Activated CD4-positive, alpha-beta memory T cell treated with anti-CD3 and anti-CD28 coated beads for 36 hours (primary cell): Measurements from ENCODE around the gene TBC1D5. TPM values are rescaled to one million over a fixed set of nuclear protein-coding genes. Genes with fewer than 3 reads are reported as not detected.

Source experiments
- CTCF ChIA-PET: fragments of 350-600 bp; sonication (Branson Sonifier 250); formaldehyde crosslinking; loops from one replicate; lab custom pipeline; 2021; ENCODE audit warnings: antibody characterized with exemption, inconsistent platforms; lab: Charles Lee
- POLR2A ChIA-PET: fragments of 350-600 bp; sonication (Branson Sonifier 250); formaldehyde crosslinking; loops from one replicate; lab custom pipeline; 2021; ENCODE audit warnings: antibody characterized with exemption; lab: Charles Lee
- DNase-seq: peaks from one replicate; pipeline ENCODE4 v3.0.0-alpha.2; 2020
- H3K27ac Mint-ChIP-seq: one replicate; pipeline ENCODE4 v1.8.0; 2021; ENCODE audit warnings: mixed read lengths
- H3K27me3 Mint-ChIP-seq: one replicate; pipeline ENCODE4 v1.8.0; 2021; ENCODE audit warnings: mixed read lengths
- H3K36me3 Mint-ChIP-seq: one replicate; pipeline ENCODE4 v1.8.0; 2021; ENCODE audit warnings: mixed read lengths
- H3K4me1 Mint-ChIP-seq: one replicate; pipeline ENCODE4 v1.8.0; 2021; ENCODE audit warnings: low read depth, mixed read lengths
- H3K4me3 Mint-ChIP-seq: one replicate; pipeline ENCODE4 v1.8.0; 2021; ENCODE audit warnings: mild to moderate bottlenecking, mixed read lengths
- H3K9me3 Mint-ChIP-seq: one replicate; pipeline ENCODE4 v1.8.0; 2021; ENCODE audit warnings: mixed read lengths
- intact Hi-C: fragments of 100-400 bp; cut with micrococcal nuclease; formaldehyde crosslinking; loops from one replicate; pipeline ENCODE4 v1.15.1; 2023
- total RNA-seq, 2 experiments: library from RNA; stranded (reverse); gene quantifications; one replicate each; pipeline ENCODE4 v1.2.3, GENCODE V29; 2021

TBC1D5 gene
- total RNA-seq, 2 experiments from 2014 or later, result 49.2 to 53.7 TPM

DNA sequence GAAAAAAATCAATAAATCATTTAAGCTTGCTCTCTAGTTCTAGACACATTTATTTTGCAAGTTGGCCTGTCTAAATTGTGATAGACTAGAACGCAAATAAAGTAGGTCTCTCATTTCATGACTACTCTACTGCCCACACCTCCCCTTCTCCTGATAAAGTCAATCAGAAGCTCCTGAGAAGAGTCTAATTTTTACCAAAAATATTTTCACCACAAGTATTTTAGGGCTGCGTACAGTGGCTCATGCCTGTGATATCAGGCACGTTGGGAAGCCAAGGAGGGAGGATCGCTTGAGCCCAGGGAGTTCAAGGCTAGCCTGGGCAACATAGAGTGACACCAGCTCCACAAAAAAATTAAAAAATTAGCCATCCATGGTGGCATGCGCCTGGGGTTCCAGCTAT, 136.5 kb downstream of the TBC1D5 start:
- no peak for DNase-seq
- no peaks in the 10 kb centered on the region for H3K27me3 Mint-ChIP-seq
- H3K36me3 Mint-ChIP-seq, result peaks cover 12% of the 10 kb centered on the region
- H3K4me3 Mint-ChIP-seq, result no peak overlapping the region
- no peak overlapping the region for H3K27ac Mint-ChIP-seq
- H3K4me1 Mint-ChIP-seq, result peaks cover 6% of the 10 kb centered on the region
- intact Hi-C loops, result no loop called here
- CTCF ChIA-PET, result no interaction called here
- POLR2A ChIA-PET, result no interaction called here
- H3K9me3 Mint-ChIP-seq, result peaks cover 3% of the 10 kb centered on the region

DNA sequence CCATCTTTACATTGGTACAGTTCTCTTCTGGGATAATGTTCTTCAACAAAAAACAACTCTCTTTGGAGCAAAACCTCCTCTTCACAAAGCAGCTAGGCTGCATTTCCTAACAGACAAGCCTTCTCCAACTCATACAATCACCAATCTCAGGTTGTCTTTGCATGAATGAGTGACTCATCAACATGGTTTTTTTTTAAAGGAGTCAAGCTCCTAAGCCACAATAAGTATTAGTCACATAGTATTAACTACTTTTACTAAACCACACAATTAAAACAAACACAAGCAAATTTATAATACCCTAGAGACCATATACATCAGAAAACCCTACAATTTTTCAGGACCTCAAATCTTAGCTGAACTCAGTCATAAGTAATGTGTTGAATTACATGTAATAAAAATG, 137.4 kb downstream of the TBC1D5 start:
- no peak for DNase-seq
- H3K9me3 Mint-ChIP-seq, result peaks cover 3% of the 10 kb centered on the region
- CTCF ChIA-PET, result interaction anchor here (1.2 kb wide), 1 partner anchor 80 kb away, joined by 3 read pairs; no protein-coding TSS in a partner anchor
- no peaks in the 10 kb centered on the region for H3K27me3 Mint-ChIP-seq
- POLR2A ChIA-PET, result no interaction called here
- intact Hi-C loops, result no loop called here
- H3K4me3 Mint-ChIP-seq, result no peak overlapping the region
- peaks cover 12% of the 10 kb centered on the region for H3K36me3 Mint-ChIP-seq
- no peak overlapping the region for H3K27ac Mint-ChIP-seq
- H3K4me1 Mint-ChIP-seq, result peaks cover 6% of the 10 kb centered on the region

DNA sequence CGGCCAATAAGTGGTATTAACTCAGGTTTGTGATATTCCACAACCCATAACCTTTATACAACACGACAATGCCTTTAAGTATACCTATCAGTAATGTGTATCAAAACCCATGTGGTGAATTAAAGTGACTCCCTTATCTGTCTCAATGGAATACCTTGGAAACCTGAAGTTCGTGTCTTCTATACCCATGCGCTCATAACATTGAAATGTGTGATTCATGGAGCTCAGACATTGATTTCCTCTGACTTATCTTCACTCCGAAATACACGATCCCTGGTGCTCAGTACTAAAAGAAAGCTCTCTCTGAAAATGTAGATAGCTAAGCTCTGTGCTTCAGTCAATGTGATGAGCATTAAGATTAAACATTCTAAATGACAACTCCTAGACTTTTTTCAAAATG, 140.3 kb downstream of the TBC1D5 start:
- H3K4me1 Mint-ChIP-seq, result peaks cover 12% of the 10 kb centered on the region
- H3K4me3 Mint-ChIP-seq, result no peak overlapping the region
- H3K27ac Mint-ChIP-seq, result no peak overlapping the region
- no peaks in the 10 kb centered on the region for H3K27me3 Mint-ChIP-seq
- H3K9me3 Mint-ChIP-seq, result peaks cover 8% of the 10 kb centered on the region
- ChIA-PET POLR2A (no interaction called here), CTCF (no interaction called here)
- intact Hi-C loops, result no loop called here
- no peak for DNase-seq
- H3K36me3 Mint-ChIP-seq, result peaks cover 11% of the 10 kb centered on the region

DNA sequence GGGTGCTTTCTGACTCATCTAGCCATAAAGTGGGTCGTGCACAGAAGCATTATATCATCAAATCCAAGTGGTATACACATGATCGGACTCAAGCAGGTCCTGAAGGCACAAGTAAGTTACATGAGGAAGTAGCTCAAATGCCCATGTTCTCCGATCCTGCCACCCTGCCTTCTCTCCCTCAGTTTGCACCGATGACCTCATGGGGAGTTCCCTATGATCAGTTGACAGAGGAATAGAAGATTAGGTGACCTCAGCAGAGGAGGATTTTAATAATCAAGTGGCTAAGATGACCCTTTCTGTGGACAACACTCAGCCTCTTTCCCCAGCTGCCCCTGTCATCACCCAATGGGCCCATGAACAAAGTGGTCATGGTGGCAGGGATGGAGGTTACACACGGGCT, 149.5 kb downstream of the TBC1D5 start:
- ChIA-PET CTCF (no interaction called here), POLR2A (no interaction called here)
- no peak for DNase-seq
- peaks cover 38% of the 10 kb centered on the region for H3K9me3 Mint-ChIP-seq
- no peaks in the 10 kb centered on the region for H3K4me1 Mint-ChIP-seq
- no peak overlapping the region for H3K4me3 Mint-ChIP-seq
- intact Hi-C loops, result no loop called here
- H3K27ac Mint-ChIP-seq, result no peak overlapping the region
- peaks cover 53% of the 10 kb centered on the region for H3K36me3 Mint-ChIP-seq
- H3K27me3 Mint-ChIP-seq, result no peaks in the 10 kb centered on the region

DNA sequence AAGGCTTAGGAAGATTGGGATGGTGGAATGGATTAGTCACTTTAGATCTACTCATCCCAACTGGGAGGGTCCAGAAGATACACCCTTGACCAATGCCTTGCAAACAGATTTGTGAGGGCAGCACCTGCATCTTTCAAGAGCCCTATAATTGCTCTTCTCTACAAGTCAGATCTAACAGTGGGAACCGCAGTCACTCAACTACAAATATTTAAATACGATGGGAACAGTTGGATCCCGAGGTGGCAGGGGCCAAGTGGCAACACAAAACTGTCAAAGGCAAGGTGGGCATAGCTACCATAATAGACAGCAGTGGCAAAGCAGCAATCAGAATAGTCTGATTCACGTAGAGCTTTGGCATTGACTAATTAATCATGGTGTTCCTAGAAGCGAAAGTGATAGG, 152.0 kb downstream of the TBC1D5 start:
- no peaks in the 10 kb centered on the region for H3K27me3 Mint-ChIP-seq
- intact Hi-C loops, result no loop called here
- ChIA-PET POLR2A (no interaction called here), CTCF (no interaction called here)
- peaks cover 3% of the 10 kb centered on the region for H3K4me1 Mint-ChIP-seq
- peaks cover 52% of the 10 kb centered on the region for H3K36me3 Mint-ChIP-seq
- peaks cover 38% of the 10 kb centered on the region for H3K9me3 Mint-ChIP-seq
- no peak for DNase-seq
- no peak overlapping the region for H3K27ac Mint-ChIP-seq
- no peak overlapping the region for H3K4me3 Mint-ChIP-seq

DNA sequence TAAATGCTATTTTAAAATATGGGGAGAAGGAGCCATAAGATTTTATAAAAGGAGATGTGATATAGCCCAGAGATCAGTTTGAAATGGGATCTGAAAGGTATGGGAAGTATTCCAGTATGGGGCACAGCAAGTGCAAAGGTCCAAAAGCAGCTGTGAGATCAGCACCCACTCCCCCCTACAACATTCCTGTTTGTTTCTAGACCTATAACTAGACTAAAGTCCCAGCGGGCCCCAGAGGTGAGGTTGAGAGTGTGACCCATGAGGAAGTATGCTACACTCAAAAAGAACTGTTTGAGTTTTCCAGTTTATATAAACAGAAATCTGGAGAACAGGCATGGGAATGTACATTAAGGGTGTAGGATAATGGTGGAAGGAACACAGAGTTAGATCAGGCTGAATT, 152.5 kb downstream of the TBC1D5 start:
- Mint-ChIP-seq H3K4me3 (no peak overlapping the region), H3K36me3 (peaks cover 49% of the 10 kb centered on the region), H3K27ac (no peak overlapping the region), H3K27me3 (no peaks in the 10 kb centered on the region), H3K4me1 (peaks cover 3% of the 10 kb centered on the region), H3K9me3 (peaks cover 38% of the 10 kb centered on the region)
- ChIA-PET POLR2A (no interaction called here), CTCF (no interaction called here)
- DNase-seq, result no peak
- intact Hi-C loops, result no loop called here

DNA sequence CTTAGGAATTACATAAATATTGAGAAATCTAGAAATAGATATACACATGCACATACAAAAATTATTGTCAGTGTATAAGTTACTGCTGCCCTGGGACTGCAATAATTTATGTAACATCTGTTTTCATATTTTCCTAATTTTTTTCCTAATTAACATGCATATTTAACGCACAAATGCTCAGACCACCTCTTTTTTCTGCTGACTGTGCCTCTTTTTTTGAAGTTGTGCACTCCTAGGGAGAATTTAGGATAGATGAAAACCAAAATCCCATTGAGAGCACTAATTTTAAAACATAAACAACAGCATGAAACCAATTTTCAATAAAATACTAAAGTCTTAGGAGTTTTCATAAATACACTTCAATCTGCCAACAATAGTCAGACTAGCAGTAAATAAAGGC, 154.0 kb downstream of the TBC1D5 start:
- no peak for DNase-seq
- POLR2A ChIA-PET, result no interaction called here
- Mint-ChIP-seq H3K9me3 (peaks cover 34% of the 10 kb centered on the region), H3K4me1 (peaks cover 3% of the 10 kb centered on the region), H3K27ac (no peak overlapping the region), H3K4me3 (no peak overlapping the region), H3K27me3 (no peaks in the 10 kb centered on the region), H3K36me3 (peaks cover 35% of the 10 kb centered on the region)
- CTCF ChIA-PET, result no interaction called here
- intact Hi-C loops, result no loop called here

DNA sequence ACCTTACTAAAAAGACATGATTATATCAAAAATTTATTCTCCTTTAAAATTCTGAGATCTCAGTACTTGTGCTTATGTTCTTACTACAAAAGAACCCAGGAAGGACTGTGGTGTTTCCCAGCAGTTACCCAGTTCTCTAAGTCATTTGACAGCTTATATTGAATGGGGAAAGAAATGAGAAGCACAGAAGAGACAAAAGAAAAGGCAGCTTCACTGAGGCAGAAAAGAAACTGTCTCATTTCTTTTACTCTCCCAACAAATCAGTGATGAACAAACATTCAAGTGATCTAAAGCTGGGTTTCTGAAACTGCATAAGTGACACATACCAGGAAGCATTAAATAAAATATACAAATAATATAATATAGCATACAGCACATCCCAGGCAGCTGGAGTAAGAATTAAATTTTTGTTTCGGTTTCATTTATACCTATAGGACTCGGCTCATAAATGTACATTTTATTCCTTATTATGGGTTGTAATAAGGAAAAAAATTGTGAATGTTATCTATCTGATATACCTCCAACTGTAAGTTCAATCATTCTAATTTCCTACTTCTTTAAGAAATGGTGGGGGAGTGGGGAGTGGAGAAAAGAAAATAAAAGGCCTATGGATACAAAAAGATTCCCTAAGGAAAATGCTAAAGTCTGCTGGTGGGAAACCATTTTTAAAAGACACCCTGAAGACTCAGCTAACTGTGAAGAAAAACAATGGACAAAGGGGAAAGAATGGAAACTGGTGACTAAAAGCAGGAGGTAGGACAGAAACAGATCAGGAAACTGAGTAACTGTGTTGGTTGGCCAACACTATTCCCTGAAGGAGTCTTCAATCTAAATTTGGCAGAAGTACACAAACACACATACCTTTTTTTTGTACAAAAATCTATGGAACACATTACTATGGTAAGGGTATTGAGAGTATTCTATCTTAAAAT, 156.8 kb downstream of the TBC1D5 start:
- DNase-seq, result no peak
- peaks cover 16% of the 10 kb centered on the region for H3K9me3 Mint-ChIP-seq
- H3K27me3 Mint-ChIP-seq, result no peaks in the 10 kb centered on the region
- no peak overlapping the region for H3K27ac Mint-ChIP-seq
- H3K4me1 Mint-ChIP-seq, result peaks cover 3% of the 10 kb centered on the region
- CTCF ChIA-PET, result interaction anchor here (0.9 kb wide), 1 partner anchor 157 kb away, joined by 3 read pairs; no protein-coding TSS in a partner anchor
- no peak overlapping the region for H3K4me3 Mint-ChIP-seq
- POLR2A ChIA-PET, result no interaction called here
- peaks cover 18% of the 10 kb centered on the region for H3K36me3 Mint-ChIP-seq
- intact Hi-C loops, result no loop called here

DNA sequence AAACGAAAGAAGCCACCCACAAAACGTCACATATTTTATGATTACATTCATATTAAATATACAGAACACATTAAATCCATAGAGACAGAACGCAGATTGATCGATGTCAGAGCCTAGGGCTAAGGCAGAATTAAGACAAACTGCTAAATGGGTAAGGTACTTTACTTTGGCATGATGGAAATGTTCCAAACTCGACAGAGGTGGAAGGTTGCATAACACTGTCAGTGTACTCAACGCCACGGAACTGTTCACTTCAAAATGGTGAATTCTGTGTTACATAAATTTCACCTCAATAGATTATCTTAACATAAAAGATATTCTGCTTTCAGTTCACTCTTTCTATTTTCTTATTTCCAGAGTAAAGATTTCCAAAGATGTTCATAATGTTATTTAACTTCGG, 158.4 kb downstream of the TBC1D5 start:
- H3K9me3 Mint-ChIP-seq, result no peaks in the 10 kb centered on the region
- peaks cover 3% of the 10 kb centered on the region for H3K4me1 Mint-ChIP-seq
- ChIA-PET CTCF (no interaction called here), POLR2A (no interaction called here)
- H3K4me3 Mint-ChIP-seq, result no peak overlapping the region
- H3K27ac Mint-ChIP-seq, result no peak overlapping the region
- H3K36me3 Mint-ChIP-seq, result peaks cover 3% of the 10 kb centered on the region
- DNase-seq, result no peak
- intact Hi-C loops, result no loop called here
- H3K27me3 Mint-ChIP-seq, result no peaks in the 10 kb centered on the region

DNA sequence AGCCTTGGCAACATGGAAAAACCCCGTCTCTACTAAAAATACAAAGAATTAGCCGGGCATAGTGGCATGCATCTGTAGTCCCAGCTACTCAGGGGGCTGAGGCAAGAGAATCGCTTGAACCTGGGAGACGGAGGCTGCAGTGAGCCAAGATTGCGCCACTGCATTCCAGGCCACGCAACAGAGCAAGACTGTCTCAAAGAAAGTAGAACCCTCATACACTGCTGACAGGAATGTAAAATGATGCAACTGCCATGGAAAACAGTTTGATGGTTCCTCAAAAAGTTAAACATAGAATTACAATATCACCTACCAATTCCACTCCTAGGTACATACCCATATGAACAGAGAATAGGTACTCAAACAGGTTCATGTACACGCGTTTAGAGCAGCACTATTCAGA, 158.9 kb downstream of the TBC1D5 start:
- intact Hi-C loops, result no loop called here
- Mint-ChIP-seq H3K9me3 (no peaks in the 10 kb centered on the region), H3K4me3 (no peak overlapping the region), H3K4me1 (peaks cover 3% of the 10 kb centered on the region), H3K27me3 (no peaks in the 10 kb centered on the region), H3K27ac (no peak overlapping the region), H3K36me3 (peaks cover 2% of the 10 kb centered on the region)
- ChIA-PET CTCF (no interaction called here), POLR2A (no interaction called here)
- DNase-seq, result no peak

DNA sequence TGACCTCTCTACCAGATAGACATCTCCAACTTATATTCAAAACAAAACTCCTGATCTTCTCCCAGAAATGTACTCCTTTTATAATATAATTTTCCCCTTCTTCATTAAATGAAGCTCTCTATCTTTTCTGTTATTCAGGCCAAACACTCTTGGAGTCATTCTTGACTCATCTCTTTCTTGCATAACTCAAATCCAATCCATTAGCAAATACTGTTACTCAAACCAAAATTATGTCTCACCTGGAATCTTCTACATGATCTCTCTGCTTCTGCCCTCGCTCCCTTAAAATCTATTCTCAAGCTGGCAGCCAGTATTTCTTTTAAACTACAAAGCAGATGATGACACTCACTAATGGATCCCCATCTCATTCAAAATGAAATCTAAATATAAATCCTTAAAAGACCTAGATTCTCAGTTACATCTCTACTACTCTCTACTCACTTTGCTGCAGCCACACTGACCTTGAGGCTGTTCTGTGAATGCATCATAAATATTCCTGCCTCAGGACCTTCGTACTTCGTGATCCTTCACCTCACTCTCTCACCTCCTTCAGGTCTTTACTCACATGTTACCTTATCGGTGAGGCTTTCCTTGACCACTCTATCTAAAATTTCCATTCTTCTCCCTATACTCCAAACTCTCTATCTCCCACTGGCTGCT, 160.9 kb downstream of the TBC1D5 start:
- Mint-ChIP-seq H3K36me3 (no peaks in the 10 kb centered on the region), H3K9me3 (no peaks in the 10 kb centered on the region), H3K27ac (no peak overlapping the region), H3K4me1 (peaks cover 3% of the 10 kb centered on the region), H3K27me3 (no peaks in the 10 kb centered on the region), H3K4me3 (no peak overlapping the region)
- CTCF ChIA-PET, result no interaction called here
- intact Hi-C loops, result no loop called here
- no peak for DNase-seq
- POLR2A ChIA-PET, result no interaction called here

DNA sequence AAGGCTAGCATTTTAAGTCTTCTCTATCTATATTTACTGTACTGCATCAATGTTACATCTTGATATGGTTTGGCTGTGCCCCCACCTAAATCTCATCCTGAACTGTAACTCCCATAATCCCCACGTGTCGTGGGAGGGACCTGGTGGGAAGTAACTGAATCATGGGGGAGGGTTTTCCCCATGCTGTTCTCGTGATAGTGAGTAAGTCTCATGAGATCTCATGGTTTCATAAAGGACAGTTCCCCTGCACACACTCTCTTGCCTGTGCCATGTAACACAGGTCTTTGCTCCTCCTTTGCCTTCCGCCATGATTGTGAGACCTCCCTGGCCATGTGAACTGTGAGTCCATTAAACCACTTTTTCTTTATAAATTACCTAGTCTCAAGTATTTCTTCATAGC, 161.5 kb downstream of the TBC1D5 start:
- ChIA-PET CTCF (no interaction called here), POLR2A (no interaction called here)
- Mint-ChIP-seq H3K9me3 (no peaks in the 10 kb centered on the region), H3K36me3 (no peaks in the 10 kb centered on the region), H3K27ac (no peak overlapping the region), H3K27me3 (no peaks in the 10 kb centered on the region), H3K4me3 (no peak overlapping the region), H3K4me1 (peaks cover 1% of the 10 kb centered on the region)
- intact Hi-C loops, result no loop called here
- DNase-seq, result peak; percentile 14
